Suprapubic skin (tissue), 4 donors: ENCODE results near the gene ABCF2. TPM values are rescaled to one million over a fixed set of nuclear protein-coding genes. Genes with fewer than 3 reads are reported as not detected.

Experiments used
- DNase-seq, 2 donors: peaks; one replicate each; pipeline ENCODE4 v3.0.0-alpha.2; 2019; ENCODE audit warnings: low spot score in 2 of 2
- H3K27ac ChIP-seq: fragments of 200-600 bp; sonication (generic); one replicate; pipeline ENCODE4 v1.5.1; 2019
- H3K27me3 ChIP-seq: fragments of 200-600 bp; sonication (generic); one replicate; pipeline ENCODE4 v1.5.1; 2019
- H3K36me3 ChIP-seq: fragments of 200-600 bp; sonication (generic); one replicate; pipeline ENCODE4 v1.5.1; 2019
- H3K4me1 ChIP-seq: fragments of 200-600 bp; sonication (generic); one replicate; pipeline ENCODE4 v1.5.1; 2019
- H3K4me3 ChIP-seq: fragments of 200-600 bp; sonication (generic); one replicate; pipeline ENCODE4 v1.5.1; 2019; ENCODE audit warnings: mild to moderate bottlenecking
- H3K9me3 ChIP-seq: fragments of 200-600 bp; sonication (generic); one replicate; pipeline ENCODE4 v1.5.1; 2019
- CTCF ChIP-seq, 2 donors: fragments of 200-600 bp in 1 of 2; fragments of 450-650 bp in 1 of 2; sonication (generic) in 1 of 2; IDR thresholded peaks; one replicate each; pipeline ENCODE4 v1.5.1; 2016 to 2019; ENCODE audit warnings: antibody characterized with exemption in 2 of 2, mild to moderate bottlenecking in 1 of 2, moderate library complexity in 1 of 2
- EP300 ChIP-seq: sonication (generic); formaldehyde crosslinking; IDR thresholded peaks from one replicate; pipeline ENCODE4 v1.6.1; 2017; ENCODE audit warnings: antibody characterized with exemption
- POLR2A ChIP-seq, 2 donors: fragments of 450-650 bp; IDR thresholded peaks; one replicate each; pipeline ENCODE4 v1.6.1; 2017; ENCODE audit warnings: antibody characterized with exemption in 2 of 2, mild to moderate bottlenecking in 2 of 2, moderate library complexity in 2 of 2
- POLR2AphosphoS5 ChIP-seq, 3 donors: sonication (generic); formaldehyde crosslinking; IDR thresholded peaks; one replicate each; pipeline ENCODE4 v1.6.1; 2017; ENCODE audit warnings: antibody characterized with exemption in 3 of 3
- WGBS: methylation state at CpG from one replicate; pipeline ENCODE4 v1.1.5; 2018; 5-methylcytosine and 5-hydroxymethylcytosine counted together
- total RNA-seq, 4 donors: library from RNA; depleted of rRNA; stranded (reverse); fragments of >200 nt; gene quantifications; one replicate each; pipeline ENCODE4 v1.1.0, GENCODE V29; 2016

The ABCF2 gene
- total RNA-seq, 4 donors from 2014 or later = 25.3 to 96.5 (median 40.1) TPM

- DNase-seq = peak in 1 of 2 donors; percentile 70
- H3K4me3 ChIP-seq = peak overlapping the region; percentile 68
- no peaks in the 10 kb centered on the region for H3K36me3 ChIP-seq
- H3K4me1 ChIP-seq = peaks cover 80% of the 10 kb centered on the region
- 23% methylated on average over 12 of the region's 29 CpGs for WGBS
- no peaks in the 10 kb centered on the region for H3K9me3 ChIP-seq
- TF ChIP-seq EP300 (no peak), POLR2AphosphoS5 (IDR thresholded peaks at IDR 0.05) (no peak), CTCF (IDR thresholded peaks at IDR 0.05) (no peak), POLR2A (IDR thresholded peaks at IDR 0.05) (no peak)
- H3K27me3 ChIP-seq = peaks cover 9% of the 10 kb centered on the region
- peak overlapping the region; percentile 86 for H3K27ac ChIP-seq
These were observed 20.8 kb upstream of the ABCF2 start for GRCh38 chr7:151247611-151248345.

- Histone ChIP-seq H3K36me3 (peaks cover 3% of the 10 kb centered on the region), H3K9me3 (no peaks in the 10 kb centered on the region), H3K4me1 (peaks cover 72% of the 10 kb centered on the region), H3K27me3 (peaks cover 9% of the 10 kb centered on the region), H3K4me3 (peak overlapping the region; percentile 68), H3K27ac (peak overlapping the region; percentile 86)
- TF ChIP-seq POLR2AphosphoS5 (IDR thresholded peaks at IDR 0.05) (no peak), EP300 (no peak), CTCF (IDR thresholded peaks at IDR 0.05) (no peak), POLR2A (IDR thresholded peaks at IDR 0.05) (no peak)
- WGBS = 54% methylated on average over 4 of the region's 4 CpGs
- peak in 1 of 2 donors; percentile 61 for DNase-seq
These were observed 20.0 kb upstream of the ABCF2 start for GRCh38 chr7:151246851-151247580.

GRCh38 chr7:151246102-151246850, 19.3 kb upstream of the ABCF2 start:
- Histone ChIP-seq H3K4me1 (peaks cover 68% of the 10 kb centered on the region), H3K4me3 (peak overlapping the region; percentile 44), H3K27ac (no peak overlapping the region), H3K9me3 (no peaks in the 10 kb centered on the region), H3K27me3 (peaks cover 9% of the 10 kb centered on the region), H3K36me3 (peaks cover 10% of the 10 kb centered on the region)
- WGBS = 41% methylated on average over 11 of the region's 13 CpGs
- no peak for DNase-seq
- no peak for TF ChIP-seq CTCF (IDR thresholded peaks at IDR 0.05)
- TF ChIP-seq EP300 = no peak
- no peak for TF ChIP-seq POLR2AphosphoS5 (IDR thresholded peaks at IDR 0.05)
- TF ChIP-seq POLR2A (IDR thresholded peaks at IDR 0.05) = no peak

- Histone ChIP-seq H3K4me1 (peaks cover 60% of the 10 kb centered on the region), H3K9me3 (no peaks in the 10 kb centered on the region), H3K4me3 (peak overlapping the region; percentile 44), H3K27ac (no peak overlapping the region), H3K36me3 (peaks cover 10% of the 10 kb centered on the region), H3K27me3 (peaks cover 9% of the 10 kb centered on the region)
- TF ChIP-seq POLR2A (IDR thresholded peaks at IDR 0.05) = no peak
- peak; percentile 7 to 81 for TF ChIP-seq CTCF (IDR thresholded peaks at IDR 0.05)
- TF ChIP-seq EP300 = no peak
- TF ChIP-seq POLR2AphosphoS5 (IDR thresholded peaks at IDR 0.05) = no peak
- DNase-seq = no peak
- WGBS = 8% methylated on average over 9 of the region's 60 CpGs
These were observed 18.5 kb upstream of the ABCF2 start for GRCh38 chr7:151245360-151246101.
